ENCODE data around the gene ZNF385A.
A peak's percentile ranks its signal among the peaks of the same experiment; 100 is the strongest.

The ZNF385A gene

DNA sequence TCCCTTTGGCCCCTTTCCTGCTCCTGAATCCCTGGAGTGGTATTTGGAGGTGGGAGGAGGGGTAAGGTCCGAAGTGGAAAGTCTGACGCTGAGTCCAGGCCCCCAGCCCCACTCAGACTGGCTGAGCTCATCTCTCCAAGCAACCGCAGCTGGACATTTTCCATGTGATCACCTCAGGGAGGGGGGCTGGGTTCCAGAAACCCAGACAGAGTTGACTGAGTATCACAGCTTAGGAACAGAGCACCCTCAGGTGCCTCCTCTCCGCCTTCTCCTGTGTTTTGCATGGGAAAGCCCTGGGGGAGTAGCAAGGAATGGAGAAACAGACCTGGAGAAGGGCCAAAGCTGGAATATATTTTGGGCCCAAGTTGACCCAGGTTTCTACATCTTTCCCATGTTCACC lies 42.6 kb upstream of the ZNF385A start:
- no peak for DNase-seq (ENCODE audit: low read depth in 2 of 2)
- TF ChIP-seq, protein P1, sequence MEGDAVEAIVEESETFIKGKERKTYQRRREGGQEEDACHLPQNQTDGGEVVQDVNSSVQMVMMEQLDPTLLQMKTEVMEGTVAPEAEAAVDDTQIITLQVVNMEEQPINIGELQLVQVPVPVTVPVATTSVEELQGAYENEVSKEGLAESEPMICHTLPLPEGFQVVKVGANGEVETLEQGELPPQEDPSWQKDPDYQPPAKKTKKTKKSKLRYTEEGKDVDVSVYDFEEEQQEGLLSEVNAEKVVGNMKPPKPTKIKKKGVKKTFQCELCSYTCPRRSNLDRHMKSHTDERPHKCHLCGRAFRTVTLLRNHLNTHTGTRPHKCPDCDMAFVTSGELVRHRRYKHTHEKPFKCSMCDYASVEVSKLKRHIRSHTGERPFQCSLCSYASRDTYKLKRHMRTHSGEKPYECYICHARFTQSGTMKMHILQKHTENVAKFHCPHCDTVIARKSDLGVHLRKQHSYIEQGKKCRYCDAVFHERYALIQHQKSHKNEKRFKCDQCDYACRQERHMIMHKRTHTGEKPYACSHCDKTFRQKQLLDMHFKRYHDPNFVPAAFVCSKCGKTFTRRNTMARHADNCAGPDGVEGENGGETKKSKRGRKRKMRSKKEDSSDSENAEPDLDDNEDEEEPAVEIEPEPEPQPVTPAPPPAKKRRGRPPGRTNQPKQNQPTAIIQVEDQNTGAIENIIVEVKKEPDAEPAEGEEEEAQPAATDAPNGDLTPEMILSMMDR (IDR thresholded peaks at IDR 0.05; ENCODE audit: low read depth, low read length) = no peak
- H3K4me3 ChIP-seq (replicated peaks in 1 of 2; ENCODE audit: low read depth in 2 of 2, low read length in 2 of 2) = no peak overlapping the region

DNA sequence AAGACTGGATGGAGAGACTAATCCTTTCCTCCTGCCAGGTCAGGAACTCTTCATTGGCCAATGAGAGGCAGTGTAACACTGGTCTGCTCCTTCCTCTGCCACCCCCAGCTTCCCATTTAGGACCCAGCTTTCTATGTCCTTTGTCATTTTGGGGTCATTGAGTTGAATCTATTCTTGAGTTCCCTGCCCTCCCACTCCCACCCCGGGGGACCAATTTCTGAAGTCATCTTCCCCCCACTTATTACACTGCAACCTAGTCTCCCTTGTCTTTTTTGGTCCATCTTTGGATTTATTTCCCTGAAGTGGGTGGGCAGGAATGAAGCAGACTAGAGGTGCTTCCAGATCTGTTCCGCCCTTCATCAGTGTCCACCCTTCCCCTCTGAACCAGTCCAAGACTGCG lies 42.2 kb upstream of the ZNF385A start:
- TF ChIP-seq, protein P1 (IDR thresholded peaks at IDR 0.05; ENCODE audit: low read depth, low read length) = no peak
- H3K4me3 ChIP-seq (replicated peaks in 1 of 2; ENCODE audit: low read depth in 2 of 2, low read length in 2 of 2) = no peak overlapping the region
- DNase-seq (ENCODE audit: low read depth in 2 of 2) = no peak

DNA sequence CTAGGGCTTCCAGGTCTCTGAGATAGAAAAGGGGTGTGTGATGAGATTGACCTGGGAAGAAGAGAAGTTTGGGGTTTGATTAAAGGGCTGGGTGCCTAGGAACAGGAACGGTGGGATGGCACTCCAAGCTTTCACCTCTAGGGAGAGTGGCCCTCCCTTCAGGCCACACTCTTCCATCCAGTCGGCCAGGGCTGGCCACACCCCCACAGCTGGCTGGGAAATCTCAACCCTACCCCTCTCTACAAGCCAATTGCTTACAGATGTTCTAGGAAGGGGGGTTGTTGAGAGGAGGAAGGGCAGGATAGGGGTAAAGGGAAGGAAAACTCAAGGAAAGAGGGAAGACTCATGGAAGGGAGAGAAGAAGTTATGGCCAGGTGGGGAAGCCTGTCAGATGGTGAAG lies 41.2 kb upstream of the ZNF385A start:
- no peak overlapping the region for H3K4me3 ChIP-seq (replicated peaks in 1 of 2; ENCODE audit: low read depth in 2 of 2, low read length in 2 of 2)
- DNase-seq (ENCODE audit: low read depth in 2 of 2) = no peak
- TF ChIP-seq, protein P1 (IDR thresholded peaks at IDR 0.05; ENCODE audit: low read depth, low read length) = no peak

DNA sequence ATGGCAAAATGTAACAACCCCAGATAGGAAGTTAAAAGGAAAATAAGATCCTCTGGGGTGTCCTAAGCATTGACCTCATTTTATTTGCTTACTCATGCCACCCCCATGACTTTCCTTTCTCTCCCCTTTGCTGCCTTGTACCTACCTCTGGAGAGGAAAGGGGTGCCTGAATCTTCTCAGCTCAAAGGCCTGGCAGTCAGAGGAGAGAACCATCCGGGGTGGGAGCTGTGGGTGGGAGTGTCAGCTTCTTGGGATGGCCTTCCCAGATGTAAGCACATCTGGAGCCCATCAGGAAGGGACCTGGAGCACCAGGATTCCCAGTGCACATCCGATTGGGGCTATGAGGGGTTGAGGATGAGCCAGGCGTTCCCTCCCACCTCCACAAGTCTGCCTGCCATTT lies 39.7 kb upstream of the ZNF385A start:
- TF ChIP-seq, protein P1 (IDR thresholded peaks at IDR 0.05; ENCODE audit: low read depth, low read length) = no peak
- H3K4me3 ChIP-seq (replicated peaks in 1 of 2; ENCODE audit: low read depth in 2 of 2, low read length in 2 of 2) = no peak overlapping the region
- no peak for DNase-seq (ENCODE audit: low read depth in 2 of 2)

DNA sequence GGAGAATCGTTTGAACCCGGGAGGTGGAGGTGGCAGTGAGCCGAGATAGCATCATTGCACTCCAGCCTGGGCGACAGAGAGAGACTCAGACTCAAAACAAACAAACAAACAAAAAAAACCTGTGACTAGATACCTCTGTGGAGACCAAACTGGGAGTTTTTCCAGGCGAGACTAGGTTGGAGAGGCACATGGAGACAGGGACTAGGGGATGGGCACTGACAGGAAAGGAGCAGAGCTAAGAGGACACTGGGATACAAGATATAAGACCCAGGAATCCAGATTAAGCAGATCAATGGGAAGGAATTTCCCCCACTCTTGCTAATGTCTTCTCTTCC lies 39.2 kb upstream of the ZNF385A start:
- TF ChIP-seq, protein P1 (IDR thresholded peaks at IDR 0.05; ENCODE audit: low read depth, low read length) = no peak
- no peak for DNase-seq (ENCODE audit: low read depth in 2 of 2)
- H3K4me3 ChIP-seq (replicated peaks in 1 of 2; ENCODE audit: low read depth in 2 of 2, low read length in 2 of 2) = no peak overlapping the region

DNA sequence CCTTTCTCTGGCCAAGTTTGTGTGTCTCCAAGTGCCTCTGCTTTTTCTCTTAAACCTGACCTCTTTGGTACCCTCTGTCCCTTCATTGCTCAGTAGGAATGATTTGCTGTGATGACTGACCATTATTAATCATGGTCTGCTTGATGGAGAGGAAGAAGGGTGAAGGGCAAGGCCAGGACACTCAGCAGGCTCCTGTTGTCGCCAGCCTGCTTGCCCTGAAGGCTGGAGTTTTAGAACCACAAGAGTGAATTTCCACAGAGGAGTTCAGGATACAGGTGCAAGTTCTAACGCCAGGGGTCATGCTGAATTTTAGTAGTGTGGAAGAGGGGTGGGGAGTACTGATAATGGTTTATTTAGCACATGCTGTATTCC lies 37.3 kb upstream of the ZNF385A start:
- TF ChIP-seq, protein P1 (IDR thresholded peaks at IDR 0.05; ENCODE audit: low read depth, low read length) = no peak

DNA sequence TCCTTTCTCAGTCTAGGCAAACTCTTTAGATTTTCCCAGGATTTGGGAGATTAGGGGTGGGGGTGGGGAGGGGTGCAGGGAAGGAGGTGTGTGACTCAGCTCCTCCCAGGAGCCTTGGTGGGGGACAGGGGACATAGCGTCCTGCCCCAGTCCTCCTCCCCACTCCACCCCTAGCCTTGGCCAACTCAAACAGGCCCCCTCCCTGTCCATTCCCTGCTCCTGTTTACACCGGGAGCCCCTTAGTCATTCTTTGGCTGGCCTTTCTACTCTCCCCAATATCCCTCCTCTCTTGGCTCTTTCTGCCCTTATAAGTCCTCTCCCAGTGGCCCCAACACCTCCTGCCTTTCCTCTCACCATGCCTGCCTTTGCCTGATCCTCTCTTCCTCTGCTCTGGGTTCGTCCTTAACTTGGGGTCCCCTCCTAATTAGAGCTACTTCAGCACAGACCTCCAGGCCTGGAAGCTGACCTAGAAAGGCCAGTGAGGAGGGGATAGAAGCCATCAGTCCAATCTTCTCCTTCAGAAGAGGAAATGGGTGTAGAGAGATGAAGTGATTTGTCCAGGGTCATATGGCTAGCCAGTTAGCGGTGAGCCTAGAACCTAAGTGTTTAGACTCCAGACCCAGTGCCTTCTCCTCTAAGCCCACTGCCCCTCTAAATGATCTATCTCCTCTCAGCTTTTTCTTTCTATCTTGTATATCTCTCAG lies 36.8 kb upstream of the ZNF385A start:
- no peak overlapping the region for H3K4me3 ChIP-seq (replicated peaks in 1 of 2; ENCODE audit: low read depth in 2 of 2, low read length in 2 of 2)
- DNase-seq (ENCODE audit: low read depth in 2 of 2) = peak in 1 of 2 donors; percentile 84
- TF ChIP-seq, protein P1 (IDR thresholded peaks at IDR 0.05; ENCODE audit: low read depth, low read length) = no peak

More for the DNA sequence above, 37.3 kb upstream of the ZNF385A start:
- DNase-seq (ENCODE audit: low read depth in 2 of 2) = no peak
- no peak overlapping the region for H3K4me3 ChIP-seq (replicated peaks in 1 of 2; ENCODE audit: low read depth in 2 of 2, low read length in 2 of 2)

Data from cardiac fibroblast (primary cell).